Measurements from ENCODE around the gene TXNDC8. TPM values are rescaled to one million over a fixed set of nuclear protein-coding genes. Genes with fewer than 3 reads are reported as not detected.

The TXNDC8 gene
- total and polyA plus RNA-seq, 2 of the 13 experiments (the other 11 are each of a cell fraction or from before 2014, with no cell fraction given): not detected

DNA sequence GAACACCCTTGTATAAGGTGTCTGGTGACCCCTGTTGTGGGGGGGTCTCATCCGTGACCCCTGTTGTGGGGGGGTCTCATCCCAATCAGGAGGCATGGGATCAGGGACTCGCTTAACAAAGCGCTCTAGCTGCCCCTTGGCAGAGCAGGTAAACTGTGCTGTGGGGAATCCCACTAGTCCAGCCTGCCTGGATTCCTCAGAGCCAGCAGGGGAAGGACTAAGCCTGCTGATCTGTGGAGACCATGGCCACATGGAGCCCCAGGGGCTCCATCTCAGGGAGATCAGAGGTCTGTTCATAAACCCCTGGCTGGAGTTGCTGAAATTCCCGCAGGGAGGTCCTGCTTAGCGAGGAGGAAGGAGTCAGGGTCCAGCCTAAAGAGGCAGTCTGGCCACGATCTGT is 45.8 kb upstream of the TXNDC8 start (continued):
- TF ChIP-seq, protein P1, sequence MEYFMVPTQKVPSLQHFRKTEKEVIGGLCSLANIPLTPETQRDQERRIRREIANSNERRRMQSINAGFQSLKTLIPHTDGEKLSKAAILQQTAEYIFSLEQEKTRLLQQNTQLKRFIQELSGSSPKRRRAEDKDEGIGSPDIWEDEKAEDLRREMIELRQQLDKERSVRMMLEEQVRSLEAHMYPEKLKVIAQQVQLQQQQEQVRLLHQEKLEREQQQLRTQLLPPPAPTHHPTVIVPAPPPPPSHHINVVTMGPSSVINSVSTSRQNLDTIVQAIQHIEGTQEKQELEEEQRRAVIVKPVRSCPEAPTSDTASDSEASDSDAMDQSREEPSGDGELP (IDR thresholded peaks at IDR 0.05; ENCODE audit: borderline replicate concordance, low read depth): no peak
- TF ChIP-seq ARNTL (CRISPR knock-in tag; IDR thresholded peaks at IDR 0.05) (no peak), ZNF253 (CRISPR knock-in tag; IDR thresholded peaks at IDR 0.05; ENCODE audit: borderline replicate concordance) (no peak), YY1 (IDR thresholded peaks at IDR 0.05; ENCODE audit: insufficient read depth, insufficient replicate concordance, low read depth, low read length) (no peak), CBX2 (IDR thresholded peaks at IDR 0.05; ENCODE audit: low read depth, low read length) (no peak), CBX2 (CRISPR knock-in tag; IDR thresholded peaks at IDR 0.05; ENCODE audit: low read depth) (no peak), ZNF232 (CRISPR knock-in tag; IDR thresholded peaks at IDR 0.05; ENCODE audit: borderline replicate concordance) (no peak), PPARG (CRISPR knock-in tag; conservative IDR thresholded peaks at IDR 0.05) (no peak), ZBTB7A (CRISPR knock-in tag; IDR thresholded peaks at IDR 0.05) (no peak)

DNA sequence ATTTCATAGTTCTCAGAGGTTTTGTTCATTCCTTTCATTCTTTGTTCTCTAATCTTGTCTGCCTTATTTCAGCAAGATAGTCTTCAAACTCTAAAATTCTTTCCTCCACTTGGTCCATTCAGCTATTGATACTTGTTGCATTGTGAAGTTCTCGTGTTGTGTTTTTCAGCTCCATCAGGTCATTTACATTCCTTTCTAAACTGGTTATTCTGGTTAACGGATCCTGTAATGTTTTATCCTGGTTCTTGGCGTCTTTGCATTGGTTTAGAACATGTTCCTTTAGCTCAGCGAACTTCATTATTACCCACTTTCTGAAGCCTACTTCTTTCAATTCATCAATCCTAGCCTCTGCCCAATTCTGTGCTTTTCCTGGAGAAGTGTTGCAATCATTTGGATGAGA is 45.1 kb upstream of the TXNDC8 start:
- FAIRE-seq: no peak
- in situ Hi-C loops (cut with HindIII; ENCODE audit: extremely low pct_ligation_motif_present, low pct_unique_long_range_greater_than_20kb) (no loop called here), intact Hi-C loops (cut with micrococcal nuclease; ENCODE audit: unreplicated experiment) (no loop called here)
- Histone ChIP-seq H2AFZ (ENCODE audit: low read length) (no peak overlapping the region), H4K20me1 (ENCODE audit: insufficient read depth, low read length) (no peaks in the 10 kb centered on the region), H3K36me3 (replicated peaks in 1 of 2; ENCODE audit: control insufficient read depth in 1 of 2, insufficient read depth in 2 of 2, low read length in 2 of 2) (no peaks in the 10 kb centered on the region), H3K79me2 (ENCODE audit: insufficient read depth, low read length) (no peaks in the 10 kb centered on the region), H3K27ac (ENCODE audit: extremely low read length, insufficient read depth, low read length) (no peak overlapping the region), H3K27me3 (ENCODE audit: control insufficient read depth in 1 of 2, insufficient read depth in 2 of 2, low read length in 2 of 2) (0 out of 5 replicates have a peak, but pooled peaks cover 0 to 3% of the 10 kb centered on the region in 2 experiments), H3K9ac (ENCODE audit: insufficient read depth, low read depth, low read length) (no peak overlapping the region), H3K9me3 (ENCODE audit: low read length) (no peaks in the 10 kb centered on the region), H3K4me3 (replicated peaks in 1 of 3; ENCODE audit: insufficient read depth in 1 of 3, low read depth in 2 of 3, low read length in 3 of 3) (no peak overlapping the region), H3K4me2 (ENCODE audit: low read depth, low read length) (no peak overlapping the region), H3K4me1 (ENCODE audit: insufficient read depth, low read length) (no peaks in the 10 kb centered on the region)
- no peak for DNase-seq (ENCODE audit: low spot score)
- ATAC-seq: no peak
- CTCF ChIA-PET (ENCODE audit: low intra/inter-chr PET ratio, low total read pairs): no interaction called here
- WGBS (ENCODE audit: low lambda C conversion rate): 37% methylated on average over 4 of the region's 4 CpGs
- BruUV-seq (replicated peaks): no TSS peak
- POLR2A ChIA-PET: no interaction called here
- TF ChIP-seq ZSCAN20 (CRISPR knock-in tag; IDR thresholded peaks at IDR 0.05; ENCODE audit: borderline replicate concordance): no peak
- TF ChIP-seq, protein P2, sequence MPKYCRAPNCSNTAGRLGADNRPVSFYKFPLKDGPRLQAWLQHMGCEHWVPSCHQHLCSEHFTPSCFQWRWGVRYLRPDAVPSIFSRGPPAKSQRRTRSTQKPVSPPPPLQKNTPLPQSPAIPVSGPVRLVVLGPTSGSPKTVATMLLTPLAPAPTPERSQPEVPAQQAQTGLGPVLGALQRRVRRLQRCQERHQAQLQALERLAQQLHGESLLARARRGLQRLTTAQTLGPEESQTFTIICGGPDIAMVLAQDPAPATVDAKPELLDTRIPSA (CRISPR knock-in tag; IDR thresholded peaks at IDR 0.05; ENCODE audit: borderline replicate concordance): no peak
- no peak for TF ChIP-seq ZNF678 (CRISPR knock-in tag; IDR thresholded peaks at IDR 0.05)
- no peak for TF ChIP-seq ZSCAN12 (CRISPR knock-in tag; IDR thresholded peaks at IDR 0.05)
- no peak for TF ChIP-seq KLF16 (CRISPR knock-in tag; IDR thresholded peaks at IDR 0.05)
- no peak for TF ChIP-seq ZFP62 (CRISPR knock-in tag; IDR thresholded peaks at IDR 0.05)
- TF ChIP-seq, protein P3, sequence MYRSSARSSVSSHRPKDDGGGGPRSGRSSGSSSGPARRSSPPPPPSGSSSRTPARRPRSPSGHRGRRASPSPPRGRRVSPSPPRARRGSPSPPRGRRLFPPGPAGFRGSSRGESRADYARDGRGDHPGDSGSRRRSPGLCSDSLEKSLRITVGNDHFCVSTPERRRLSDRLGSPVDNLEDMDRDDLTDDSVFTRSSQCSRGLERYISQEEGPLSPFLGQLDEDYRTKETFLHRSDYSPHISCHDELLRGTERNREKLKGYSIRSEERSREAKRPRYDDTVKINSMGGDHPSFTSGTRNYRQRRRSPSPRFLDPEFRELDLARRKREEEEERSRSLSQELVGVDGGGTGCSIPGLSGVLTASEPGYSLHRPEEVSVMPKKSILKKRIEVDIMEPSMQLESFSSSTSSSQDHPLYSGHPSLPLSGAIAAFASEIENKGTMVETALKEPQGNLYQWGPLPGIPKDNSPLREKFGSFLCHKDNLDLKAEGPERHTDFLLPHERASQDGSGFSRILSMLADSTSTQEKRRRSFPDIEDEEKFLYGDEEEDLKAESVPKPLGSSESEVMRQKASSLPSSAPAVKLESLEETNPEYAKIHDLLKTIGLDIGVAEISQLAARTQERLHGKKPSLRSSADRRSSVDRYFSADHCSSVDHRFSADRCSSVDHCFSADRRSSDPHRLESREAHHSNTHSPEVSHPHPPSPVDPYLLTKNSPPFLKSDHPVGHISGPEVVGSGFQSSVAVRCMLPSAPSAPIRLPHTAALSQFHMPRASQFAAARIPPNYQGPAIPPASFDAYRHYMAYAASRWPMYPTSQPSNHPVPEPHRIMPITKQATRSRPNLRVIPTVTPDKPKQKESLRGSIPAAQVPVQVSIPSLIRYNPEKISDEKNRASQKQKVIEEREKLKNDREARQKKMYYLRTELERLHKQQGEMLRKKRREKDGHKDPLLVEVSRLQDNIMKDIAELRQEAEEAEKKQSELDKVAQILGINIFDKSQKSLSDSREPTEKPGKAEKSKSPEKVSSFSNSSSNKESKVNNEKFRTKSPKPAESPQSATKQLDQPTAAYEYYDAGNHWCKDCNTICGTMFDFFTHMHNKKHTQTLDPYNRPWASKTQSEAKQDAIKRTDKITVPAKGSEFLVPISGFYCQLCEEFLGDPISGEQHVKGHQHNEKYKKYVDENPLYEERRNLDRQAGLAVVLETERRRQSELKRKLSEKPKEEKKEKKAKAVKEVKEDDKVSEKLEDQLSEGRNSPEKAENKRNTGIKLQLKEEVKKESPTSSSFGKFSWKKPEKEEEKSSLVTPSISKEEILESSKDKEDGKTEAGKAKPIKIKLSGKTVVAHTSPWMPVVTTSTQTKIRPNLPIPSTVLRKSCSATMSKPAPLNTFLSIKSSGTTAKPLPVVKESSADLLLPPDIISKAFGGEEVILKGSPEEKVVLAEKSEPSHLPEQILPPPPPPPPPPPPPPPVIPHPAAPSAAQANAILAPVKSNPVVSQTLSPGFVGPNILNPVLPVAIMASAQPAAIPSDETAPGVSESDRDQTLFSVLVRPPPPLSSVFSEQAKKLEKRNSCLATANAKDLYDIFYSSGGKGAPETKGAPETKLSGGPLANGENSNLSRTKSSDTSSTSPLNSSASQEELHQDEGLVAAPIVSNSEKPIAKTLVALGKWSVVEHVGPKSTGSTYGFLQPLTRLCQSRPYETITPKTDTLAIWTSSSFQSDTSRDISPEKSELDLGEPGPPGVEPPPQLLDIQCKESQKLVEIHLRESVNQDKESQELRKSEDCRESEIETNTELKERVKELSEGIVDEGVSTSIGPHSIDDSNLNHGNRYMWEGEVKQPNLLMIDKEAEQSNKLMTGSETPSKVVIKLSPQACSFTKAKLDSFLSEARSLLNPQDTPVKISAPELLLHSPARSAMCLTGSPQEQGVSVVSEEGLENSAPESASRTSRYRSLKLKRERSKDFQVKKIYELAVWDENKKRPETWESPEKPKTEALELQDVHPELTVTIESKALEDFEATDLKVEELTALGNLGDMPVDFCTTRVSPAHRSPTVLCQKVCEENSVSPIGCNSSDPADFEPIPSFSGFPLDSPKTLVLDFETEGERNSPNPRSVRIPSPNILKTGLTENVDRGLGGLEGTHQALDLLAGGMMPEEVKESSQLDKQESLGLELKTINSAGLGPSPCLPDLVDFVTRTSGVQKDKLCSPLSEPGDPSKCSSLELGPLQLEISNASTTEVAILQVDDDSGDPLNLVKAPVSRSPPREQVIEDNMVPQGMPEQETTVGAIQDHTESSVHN (CRISPR knock-in tag; IDR thresholded peaks at IDR 0.05): no peak

Data from HepG2 (cell line).